ENCODE measurements around the gene CDCA5.

Gene CDCA5

GRCh38 chr11:65040847-65041622 is 42.8 kb downstream of the CDCA5 start, which contains the start of gene SAC3D1:
SAC3D1 (plus strand) TSS chr11:65041210; CDS start chr11:65041293, 83 bp downstream.
- DNase-seq, result peak; percentile 96

GRCh38 chr11:65040520-65040846 is 43.4 kb downstream of the CDCA5 start:
- no peak for DNase-seq

- DNase-seq, result no peak
These were observed 46.9 kb downstream of the CDCA5 start for GRCh38 chr11:65036931-65037330.

GRCh38 chr11:65035579-65035978 is 48.3 kb downstream of the CDCA5 start:
- no peak for DNase-seq

- no peak for DNase-seq
These were observed 49.4 kb downstream of the CDCA5 start for GRCh38 chr11:65034423-65034822.

GRCh38 chr11:65032216-65032615 is 51.6 kb downstream of the CDCA5 start:
- DNase-seq, result no peak
